Left renal cortex interstitium (tissue), 4 donors: ENCODE measurements around the gene OR1C1. TPM values are rescaled to one million over a fixed set of nuclear protein-coding genes. Genes with fewer than 3 reads are reported as not detected.
"Not testable (repeated sequence)": the region's sequence is repeated elsewhere in the genome, so short reads cannot be mapped to it uniquely, and the experiment has no call there.

Source experiments
- DNase-seq, 4 donors: peaks; one replicate each; pipeline ENCODE4 v3.0.0-alpha.2; 2013; ENCODE audit warnings: low read depth in 4 of 4, low spot score in 2 of 4, missing footprints in 1 of 4
- polyA plus RNA-seq, 4 donors: library from polyadenylated mRNA; unstranded; fragments of 120-200 nt; gene quantifications; one replicate each; pipeline ENCODE4 v1.2.1, GENCODE V29; 2013; ENCODE audit not compliant: insufficient read length in 4 of 4

OR1C1 gene
- polyA plus RNA-seq, result under 1 TPM in 1 of 4 donors, not detected in 3; 0.08 TPM

GRCh38 chr1:247760456-247760855, at the start of gene OR1C1:
TSS of gene OR1C1 (minus strand) at chr1:247760556. CDS start at chr1:247758406, 2,150 bp downstream.
- DNase-seq, result no peak

- DNase-seq, result no peak
These were observed 37.2 kb upstream of the OR1C1 start for GRCh38 chr1:247797518-247797917.

- no peak for DNase-seq
These were observed 9.2 kb upstream of the OR1C1 start for GRCh38 chr1:247769603-247770002.

GRCh38 chr1:247754311-247754710, 6.0 kb downstream of the OR1C1 start:
- not testable (repeated sequence) for DNase-seq

- no peak for DNase-seq
These were observed 10.5 kb downstream of the OR1C1 start for GRCh38 chr1:247749870-247750269.

- no peak for DNase-seq
These were observed 12.3 kb downstream of the OR1C1 start, which contains the start of gene OR14A2 for GRCh38 chr1:247748041-247748440. TSS of gene OR14A2 (minus strand) at chr1:247748141.

GRCh38 chr1:247747616-247748015, 12.7 kb downstream of the OR1C1 start:
- no peak for DNase-seq

GRCh38 chr1:247746391-247746935, 13.9 kb downstream of the OR1C1 start:
- DNase-seq, result no peak

GRCh38 chr1:247742215-247742760, 18.1 kb downstream of the OR1C1 start:
- DNase-seq, result not testable (repeated sequence)

- DNase-seq, result no peak
These were observed 18.6 kb downstream of the OR1C1 start for GRCh38 chr1:247741756-247742155.

- no peak for DNase-seq
These were observed 19.6 kb downstream of the OR1C1 start for GRCh38 chr1:247740721-247741120.

GRCh38 chr1:247738315-247738714, 22.0 kb downstream of the OR1C1 start, which contains the start of gene OR14K1:
TSS of gene OR14K1 (plus strand) at chr1:247738615. CDS start at chr1:247738615, 0 bp downstream.
- no peak for DNase-seq

GRCh38 chr1:247721222-247721621, 39.1 kb downstream of the OR1C1 start:
- no peak for DNase-seq

GRCh38 chr1:247716546-247716945, 43.8 kb downstream of the OR1C1 start, which contains the start of gene OR6F1:
TSS of gene OR6F1 (minus strand) at chr1:247716646. CDS start at chr1:247712755, 3,891 bp downstream.
- no peak for DNase-seq

- DNase-seq, result no peak
These were observed 46.6 kb downstream of the OR1C1 start for GRCh38 chr1:247713753-247714152.

- not testable (repeated sequence) for DNase-seq
These were observed 49.7 kb downstream of the OR1C1 start for GRCh38 chr1:247710681-247711080.

Other genes starting within 250 kb of the OR1C1 start
- gene OR2C3, start 224.1 kb downstream of the OR1C1 start, polyA plus RNA-seq, result 1 to 10 TPM in 2 of 4 donors, under 1 TPM in 2; 0.70 to 1.3 (median 0.99) TPM
- gene GCSAML, start 211.4 kb downstream of the OR1C1 start, polyA plus RNA-seq, result 1 to 10 TPM in 2 of 4 donors, under 1 TPM in 2; 0.17 to 1.3 (median 0.95) TPM
- gene OR2G2, start 172.2 kb downstream of the OR1C1 start, polyA plus RNA-seq, result not detected
- gene OR2G3, start 155.0 kb downstream of the OR1C1 start, polyA plus RNA-seq, result not detected
- gene OR13G1, start 80.8 kb downstream of the OR1C1 start, polyA plus RNA-seq, result not detected
- gene OR6F1, start 43.9 kb downstream of the OR1C1 start, polyA plus RNA-seq, result not detected
- not detected for gene OR14K1, start 21.9 kb downstream of the OR1C1 start, polyA plus RNA-seq
- not detected for gene OR14A2, start 12.4 kb downstream of the OR1C1 start, polyA plus RNA-seq
- not detected for gene OR14A16, start 63.6 kb upstream of the OR1C1 start, polyA plus RNA-seq
- not detected for gene OR11L1, start 81.3 kb upstream of the OR1C1 start, polyA plus RNA-seq
- gene TRIM58, start 96.6 kb upstream of the OR1C1 start, polyA plus RNA-seq, result 1 to 10 TPM; 1.2 to 1.7 (median 1.7) TPM
- gene OR2W3, start 135.0 kb upstream of the OR1C1 start, polyA plus RNA-seq, result under 1 TPM; 0.14 to 0.36 (median 0.24) TPM
- gene OR2T8, start 159.7 kb upstream of the OR1C1 start, polyA plus RNA-seq, result not detected
- not detected for gene OR2AJ1, start 164.3 kb upstream of the OR1C1 start, polyA plus RNA-seq
- not detected for gene OR2L8, start 188.3 kb upstream of the OR1C1 start, polyA plus RNA-seq
- not detected for gene OR2AK2, start 204.7 kb upstream of the OR1C1 start, polyA plus RNA-seq